Measurements from ENCODE around the gene ERP27.

Gene ERP27

GRCh38 chr12:14935031-14935430, 3.3 kb downstream of the ERP27 start:
- DNase-seq (ENCODE audit: low spot score): no peak

- no peak for DNase-seq (ENCODE audit: low spot score)
These were observed 3.8 kb downstream of the ERP27 start for GRCh38 chr12:14934511-14934910.

GRCh38 chr12:14931791-14932560, 6.4 kb downstream of the ERP27 start:
- no peak for DNase-seq (ENCODE audit: low spot score)

- no peak for DNase-seq (ENCODE audit: low spot score)
These were observed 7.0 kb downstream of the ERP27 start for GRCh38 chr12:14931359-14931758.

- no peak for DNase-seq (ENCODE audit: low spot score)
These were observed 8.0 kb downstream of the ERP27 start for GRCh38 chr12:14930299-14930698.

- no peak for DNase-seq (ENCODE audit: low spot score)
These were observed 9.4 kb downstream of the ERP27 start for GRCh38 chr12:14928931-14929330.

GRCh38 chr12:14927267-14927666, 11.1 kb downstream of the ERP27 start:
- no peak for DNase-seq (ENCODE audit: low spot score)

GRCh38 chr12:14924541-14924940, 13.8 kb downstream of the ERP27 start:
- DNase-seq (ENCODE audit: low spot score): no peak

GRCh38 chr12:14923944-14924343, 14.4 kb downstream of the ERP27 start:
- DNase-seq (ENCODE audit: low spot score): no peak

GRCh38 chr12:14921218-14921617, 17.1 kb downstream of the ERP27 start:
- DNase-seq (ENCODE audit: low spot score): no peak

GRCh38 chr12:14920475-14921126, 17.7 kb downstream of the ERP27 start:
- DNase-seq (ENCODE audit: low spot score): peak; percentile 34

- DNase-seq (ENCODE audit: low spot score): no peak
These were observed 18.9 kb downstream of the ERP27 start for GRCh38 chr12:14919455-14919854.

GRCh38 chr12:14915736-14916135, 22.6 kb downstream of the ERP27 start:
- no peak for DNase-seq (ENCODE audit: low spot score)

GRCh38 chr12:14913381-14913781, 25.0 kb downstream of the ERP27 start:
- DNase-seq (ENCODE audit: low spot score): no peak

GRCh38 chr12:14911131-14911530, 27.2 kb downstream of the ERP27 start:
- no peak for DNase-seq (ENCODE audit: low spot score)

GRCh38 chr12:14910090-14910915, 28.0 kb downstream of the ERP27 start:
- no peak for DNase-seq (ENCODE audit: low spot score)

- no peak for DNase-seq (ENCODE audit: low spot score)
These were observed 30.4 kb downstream of the ERP27 start for GRCh38 chr12:14907953-14908352.

GRCh38 chr12:14906114-14906513, 32.2 kb downstream of the ERP27 start:
- DNase-seq (ENCODE audit: low spot score): no peak

GRCh38 chr12:14905269-14906004, 32.9 kb downstream of the ERP27 start:
- no peak for DNase-seq (ENCODE audit: low spot score)

GRCh38 chr12:14904854-14905253, 33.5 kb downstream of the ERP27 start:
- DNase-seq (ENCODE audit: low spot score): no peak

- no peak for DNase-seq (ENCODE audit: low spot score)
These were observed 34.8 kb downstream of the ERP27 start for GRCh38 chr12:14903386-14904098.

Data from CD4-positive, alpha-beta T cell treated with Interleukin-6 at 100 ng/mL for 8 hours (primary cell).